DOHH2 (cell line): ENCODE results near the gene STAM2.

ENCODE experiments used
- H3F3A ChIP-seq: fragments of 200-600 bp; sonication (generic), shearing (Covaris generic); 2 replicates; pipeline ENCODE4 v1.6.0; 2016; ENCODE audit warnings: antibody characterized with exemption, mild to moderate bottlenecking; ENCODE audit not compliant: control insufficient read depth, insufficient read depth
- H3K27ac ChIP-seq: fragments of 200-600 bp; sonication (generic); 2 replicates; pipeline ENCODE4 v1.5.1; 2014; ENCODE audit warnings: low read depth, mild to moderate bottlenecking, low read length, moderate library complexity
- H3K27me3 ChIP-seq: fragments of 200-600 bp; sonication (generic); 2 replicates; pipeline ENCODE4 v1.6.1; 2014; ENCODE audit warnings: mild to moderate bottlenecking, low read length, mixed read lengths; ENCODE audit not compliant: control insufficient read depth
- H3K36me3 ChIP-seq: fragments of 200-600 bp; sonication (generic); 2 replicates; pipeline ENCODE4 v1.6.1; 2014; ENCODE audit warnings: mild to moderate bottlenecking, low read length, moderate library complexity, mixed read lengths; ENCODE audit not compliant: control insufficient read depth
- H3K4me1 ChIP-seq: fragments of 200-600 bp; sonication (generic); 2 replicates; pipeline ENCODE4 v1.6.1; 2014; ENCODE audit warnings: mild to moderate bottlenecking, low read length, mixed read lengths; ENCODE audit not compliant: control insufficient read depth
- H3K4me2 ChIP-seq: fragments of 200-600 bp; sonication (generic); 2 replicates; pipeline ENCODE4 v1.6.0; 2014; ENCODE audit warnings: mild to moderate bottlenecking, low read length, moderate library complexity
- H3K4me3 ChIP-seq: fragments of 200-600 bp; sonication (generic); 2 replicates; pipeline ENCODE4 v1.5.1; 2014; ENCODE audit warnings: mild to moderate bottlenecking, low read length, mixed read lengths
- H3K79me2 ChIP-seq: fragments of 200-600 bp; sonication (generic); 2 replicates; pipeline ENCODE4 v1.6.1; 2014; ENCODE audit warnings: mild to moderate bottlenecking, low read length, mixed read lengths; ENCODE audit not compliant: control insufficient read depth
- H3K9me2 ChIP-seq: fragments of 200-600 bp; sonication (generic); replicated peaks from 2 replicates; pipeline ENCODE4 v1.6.1; 2014; ENCODE audit warnings: mild to moderate bottlenecking, low read length, mixed read lengths; ENCODE audit not compliant: control insufficient read depth
- H3K9me3 ChIP-seq: fragments of 200-600 bp; sonication (generic); 2 replicates; pipeline ENCODE4 v1.6.1; 2014; ENCODE audit warnings: antibody characterized with exemption, low read length, mixed read lengths; ENCODE audit not compliant: control insufficient read depth, insufficient read depth
- H4K20me1 ChIP-seq: fragments of 200-600 bp; sonication (generic); 2 replicates; pipeline ENCODE4 v1.6.0; 2014; ENCODE audit warnings: low read depth, mild to moderate bottlenecking, antibody characterized with exemption, low read length, moderate library complexity; ENCODE audit not compliant: control insufficient read depth, insufficient read depth
- EZH2phosphoT487 ChIP-seq: fragments of 200-600 bp; sonication (generic); IDR thresholded peaks from 2 replicates; pipeline ENCODE4 v1.6.1; 2017; ENCODE audit warnings: borderline replicate concordance, mild to moderate bottlenecking, antibody characterized with exemption, low read length, moderate library complexity, mixed read lengths
- TF ChIP-seq, protein P1 (sequence below): fragments of 200-600 bp; sonication (generic); IDR thresholded peaks from one replicate; pipeline ENCODE4 v1.5.1; 2014; ENCODE audit warnings: antibody characterized with exemption, mild to moderate bottlenecking, low read depth, low read length; ENCODE audit not compliant: poor library complexity, severe bottlenecking

STAM2 gene

DNA sequence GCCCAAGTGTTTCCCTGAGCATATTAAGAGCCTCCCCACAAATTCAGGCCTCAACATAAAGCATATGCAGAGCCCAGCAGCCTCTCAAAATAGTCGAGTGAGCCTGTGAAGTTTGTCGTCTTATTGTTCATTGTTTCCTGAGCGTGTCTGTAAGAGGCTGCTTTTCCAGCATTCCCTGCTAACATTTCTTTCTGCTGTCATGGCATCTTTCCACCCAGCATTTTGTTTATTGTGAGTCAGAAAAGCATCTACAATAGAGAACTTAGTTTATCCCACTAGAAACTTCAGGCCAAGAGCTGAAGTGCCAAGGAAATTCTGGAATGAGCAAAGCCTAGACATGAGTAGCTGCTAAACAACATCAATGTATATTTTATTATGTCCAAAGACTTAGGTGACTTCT is 46.3 kb upstream of the STAM2 start:
- no peaks in the 10 kb centered on the region for H3K79me2 ChIP-seq
- H3K9me2 ChIP-seq, result no peaks in the 10 kb centered on the region
- H3K4me2 ChIP-seq, result no peak overlapping the region
- H3F3A ChIP-seq, result no peaks in the 10 kb centered on the region
- no peaks in the 10 kb centered on the region for H3K36me3 ChIP-seq
- no peak overlapping the region for H3K27ac ChIP-seq
- no peaks in the 10 kb centered on the region for H3K27me3 ChIP-seq
- H4K20me1 ChIP-seq, result no peaks in the 10 kb centered on the region
- H3K4me1 ChIP-seq, result no peaks in the 10 kb centered on the region
- H3K4me3 ChIP-seq, result no peak overlapping the region
- H3K9me3 ChIP-seq, result no peaks in the 10 kb centered on the region
- TF ChIP-seq, protein P1, sequence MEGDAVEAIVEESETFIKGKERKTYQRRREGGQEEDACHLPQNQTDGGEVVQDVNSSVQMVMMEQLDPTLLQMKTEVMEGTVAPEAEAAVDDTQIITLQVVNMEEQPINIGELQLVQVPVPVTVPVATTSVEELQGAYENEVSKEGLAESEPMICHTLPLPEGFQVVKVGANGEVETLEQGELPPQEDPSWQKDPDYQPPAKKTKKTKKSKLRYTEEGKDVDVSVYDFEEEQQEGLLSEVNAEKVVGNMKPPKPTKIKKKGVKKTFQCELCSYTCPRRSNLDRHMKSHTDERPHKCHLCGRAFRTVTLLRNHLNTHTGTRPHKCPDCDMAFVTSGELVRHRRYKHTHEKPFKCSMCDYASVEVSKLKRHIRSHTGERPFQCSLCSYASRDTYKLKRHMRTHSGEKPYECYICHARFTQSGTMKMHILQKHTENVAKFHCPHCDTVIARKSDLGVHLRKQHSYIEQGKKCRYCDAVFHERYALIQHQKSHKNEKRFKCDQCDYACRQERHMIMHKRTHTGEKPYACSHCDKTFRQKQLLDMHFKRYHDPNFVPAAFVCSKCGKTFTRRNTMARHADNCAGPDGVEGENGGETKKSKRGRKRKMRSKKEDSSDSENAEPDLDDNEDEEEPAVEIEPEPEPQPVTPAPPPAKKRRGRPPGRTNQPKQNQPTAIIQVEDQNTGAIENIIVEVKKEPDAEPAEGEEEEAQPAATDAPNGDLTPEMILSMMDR, result no peak
- TF ChIP-seq EZH2phosphoT487, result no peak

DNA sequence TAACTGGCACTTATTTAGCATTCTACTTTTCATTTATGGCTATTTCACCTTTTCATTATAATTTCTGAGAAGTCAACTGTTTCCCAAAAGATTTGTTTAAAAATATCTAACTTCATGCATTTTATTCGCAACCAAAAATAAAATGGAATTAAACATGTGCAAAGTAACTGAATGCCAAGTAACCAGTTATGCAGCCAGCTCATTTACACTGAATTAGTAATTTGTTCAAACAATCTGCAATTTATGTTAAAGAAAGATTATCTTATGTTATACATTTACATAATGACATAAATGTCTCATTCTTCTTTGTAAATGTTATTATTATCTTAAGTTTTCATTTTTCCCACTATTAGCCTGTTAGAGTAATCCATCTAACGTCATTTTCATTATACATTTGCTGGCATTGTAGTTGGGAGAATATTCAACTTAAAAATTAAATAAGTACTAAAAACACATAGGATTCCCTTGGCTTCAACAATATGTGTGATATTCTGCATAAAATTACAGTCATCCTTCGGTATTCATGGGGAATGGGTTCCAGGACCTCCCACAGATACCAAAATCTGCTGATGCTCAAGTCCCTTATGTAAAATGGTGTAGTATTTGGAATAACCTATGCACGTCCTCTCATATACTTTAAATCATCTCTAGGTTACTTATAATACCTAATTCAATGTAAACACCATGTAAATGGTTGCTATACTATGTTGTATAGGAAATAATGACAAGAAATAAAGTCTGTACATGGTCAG is 43.7 kb upstream of the STAM2 start:
- TF ChIP-seq, protein P1, result no peak
- no peak for TF ChIP-seq EZH2phosphoT487
- Histone ChIP-seq H3K4me2 (no peak overlapping the region), H4K20me1 (no peaks in the 10 kb centered on the region), H3K27ac (no peak overlapping the region), H3K79me2 (no peaks in the 10 kb centered on the region), H3K27me3 (no peaks in the 10 kb centered on the region), H3K9me3 (no peaks in the 10 kb centered on the region), H3K4me1 (no peaks in the 10 kb centered on the region), H3K9me2 (no peaks in the 10 kb centered on the region), H3K4me3 (no peak overlapping the region), H3K36me3 (no peaks in the 10 kb centered on the region), H3F3A (no peaks in the 10 kb centered on the region)

DNA sequence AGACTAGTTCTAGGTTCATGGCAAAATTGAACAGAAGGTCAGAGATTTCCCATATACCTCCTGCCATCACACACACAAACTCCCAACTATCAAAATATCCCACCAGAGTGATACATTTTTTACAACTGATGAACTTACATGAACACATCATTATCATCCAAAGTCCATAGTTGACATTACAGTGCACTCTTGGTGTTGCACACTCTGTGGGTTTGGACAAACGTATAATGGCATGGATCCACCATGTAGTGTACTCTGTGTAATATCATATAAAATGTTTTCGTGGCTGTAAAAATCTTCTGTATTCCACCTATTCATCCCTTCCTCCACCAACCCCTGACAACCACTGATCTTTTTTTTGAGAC is 25.9 kb upstream of the STAM2 start:
- Histone ChIP-seq H3F3A (no peaks in the 10 kb centered on the region), H3K9me2 (no peaks in the 10 kb centered on the region), H3K4me1 (no peaks in the 10 kb centered on the region), H3K9me3 (no peaks in the 10 kb centered on the region), H3K36me3 (no peaks in the 10 kb centered on the region), H3K4me3 (no peak overlapping the region), H3K79me2 (no peaks in the 10 kb centered on the region), H4K20me1 (no peaks in the 10 kb centered on the region), H3K4me2 (no peak overlapping the region), H3K27me3 (no peaks in the 10 kb centered on the region), H3K27ac (no peak overlapping the region)
- no peak for TF ChIP-seq EZH2phosphoT487
- TF ChIP-seq, protein P1, result no peak
